Measurements from ENCODE around the gene CD8A.
A peak's percentile ranks its signal among the peaks of the same experiment; 100 is the strongest.
"Not testable (repeated sequence)": the region's sequence is repeated elsewhere in the genome, so short reads cannot be mapped to it uniquely, and the experiment has no call there.

Gene CD8A

GRCh38 chr2:86776532-86776931, 14.2 kb downstream of the CD8A start:
- no peak for DNase-seq (ENCODE audit: low spot score)

- no peak for DNase-seq (ENCODE audit: low spot score)
These were observed 15.4 kb downstream of the CD8A start for GRCh38 chr2:86775338-86775737.

GRCh38 chr2:86774862-86775261, 15.9 kb downstream of the CD8A start:
- no peak for DNase-seq (ENCODE audit: low spot score)

- no peak for DNase-seq (ENCODE audit: low spot score)
These were observed 18.1 kb downstream of the CD8A start for GRCh38 chr2:86772611-86773010.

GRCh38 chr2:86770816-86771301, 19.9 kb downstream of the CD8A start:
- DNase-seq (ENCODE audit: low spot score): no peak

- no peak for DNase-seq (ENCODE audit: low spot score)
These were observed 20.9 kb downstream of the CD8A start for GRCh38 chr2:86769838-86770237.

GRCh38 chr2:86768189-86768949, 22.3 kb downstream of the CD8A start:
- no peak for DNase-seq (ENCODE audit: low spot score)

- no peak for DNase-seq (ENCODE audit: low spot score)
These were observed 25.4 kb downstream of the CD8A start for GRCh38 chr2:86765310-86765695.

- peak; percentile 52 for DNase-seq (ENCODE audit: low spot score)
These were observed 25.9 kb downstream of the CD8A start for GRCh38 chr2:86764661-86765309.

- no peak for DNase-seq (ENCODE audit: low spot score)
These were observed 30.3 kb downstream of the CD8A start for GRCh38 chr2:86760371-86760770.

GRCh38 chr2:86758405-86758804, 32.3 kb downstream of the CD8A start:
- DNase-seq (ENCODE audit: low spot score): no peak

GRCh38 chr2:86753606-86754005, 37.1 kb downstream of the CD8A start:
- DNase-seq (ENCODE audit: low spot score): no peak

- no peak for DNase-seq (ENCODE audit: low spot score)
These were observed 37.8 kb downstream of the CD8A start for GRCh38 chr2:86752934-86753333.

GRCh38 chr2:86751778-86752177, 38.9 kb downstream of the CD8A start:
- DNase-seq (ENCODE audit: low spot score): no peak

GRCh38 chr2:86750240-86750839, 40.4 kb downstream of the CD8A start:
- no peak for DNase-seq (ENCODE audit: low spot score)

GRCh38 chr2:86747711-86748639, 42.7 kb downstream of the CD8A start:
- peak; percentile 76 for DNase-seq (ENCODE audit: low spot score)

GRCh38 chr2:86746939-86747338, 43.8 kb downstream of the CD8A start:
- no peak for DNase-seq (ENCODE audit: low spot score)

GRCh38 chr2:86744152-86744551, 46.6 kb downstream of the CD8A start:
- no peak for DNase-seq (ENCODE audit: low spot score)

- DNase-seq (ENCODE audit: low spot score): not testable (repeated sequence)
These were observed 48.7 kb downstream of the CD8A start for GRCh38 chr2:86741889-86742498.

GRCh38 chr2:86739889-86740288, 50.8 kb downstream of the CD8A start:
- DNase-seq (ENCODE audit: low spot score): not testable (repeated sequence)

- not testable (repeated sequence) for DNase-seq (ENCODE audit: low spot score)
These were observed 51.2 kb downstream of the CD8A start for GRCh38 chr2:86739485-86739884.

- DNase-seq (ENCODE audit: low spot score): not testable (repeated sequence)
These were observed 55.8 kb downstream of the CD8A start for GRCh38 chr2:86734896-86735295.
